ENCODE data around the gene BHLHE23. TPM values are rescaled to one million over a fixed set of nuclear protein-coding genes. Genes with fewer than 3 reads are reported as not detected.
"Not testable (repeated sequence)": the region's sequence is repeated elsewhere in the genome, so short reads cannot be mapped to it uniquely, and the experiment has no call there.

Gene BHLHE23
- total RNA-seq, 2 experiments from 2014 or later, result not detected

GRCh38 chr20:63035603-63036185, 28.9 kb upstream of the BHLHE23 start:
- no peaks in the 10 kb centered on the region for H3K9me3 Mint-ChIP-seq (ENCODE audit: low read depth)
- peaks cover 5% of the 10 kb centered on the region for H3K4me1 Mint-ChIP-seq
- H3K4me3 Mint-ChIP-seq, result no peak overlapping the region
- ATAC-seq (no peak), DNase-seq (no peak)
- no peaks in the 10 kb centered on the region for H3K36me3 Mint-ChIP-seq
- H3K27me3 Mint-ChIP-seq, result peaks cover 36% of the 10 kb centered on the region
- CTCF ChIA-PET, result no interaction called here
- no peak overlapping the region for H3K27ac Mint-ChIP-seq

GRCh38 chr20:63034710-63035602, 28.2 kb upstream of the BHLHE23 start:
- H3K4me3 Mint-ChIP-seq; ATAC-seq; H3K9me3 Mint-ChIP-seq (ENCODE audit: low read depth); CTCF ChIA-PET; H3K36me3 Mint-ChIP-seq; H3K4me1 Mint-ChIP-seq; H3K27ac Mint-ChIP-seq; DNase-seq: not testable (repeated sequence)
- peaks cover 30% of the 10 kb centered on the region for H3K27me3 Mint-ChIP-seq

DNA sequence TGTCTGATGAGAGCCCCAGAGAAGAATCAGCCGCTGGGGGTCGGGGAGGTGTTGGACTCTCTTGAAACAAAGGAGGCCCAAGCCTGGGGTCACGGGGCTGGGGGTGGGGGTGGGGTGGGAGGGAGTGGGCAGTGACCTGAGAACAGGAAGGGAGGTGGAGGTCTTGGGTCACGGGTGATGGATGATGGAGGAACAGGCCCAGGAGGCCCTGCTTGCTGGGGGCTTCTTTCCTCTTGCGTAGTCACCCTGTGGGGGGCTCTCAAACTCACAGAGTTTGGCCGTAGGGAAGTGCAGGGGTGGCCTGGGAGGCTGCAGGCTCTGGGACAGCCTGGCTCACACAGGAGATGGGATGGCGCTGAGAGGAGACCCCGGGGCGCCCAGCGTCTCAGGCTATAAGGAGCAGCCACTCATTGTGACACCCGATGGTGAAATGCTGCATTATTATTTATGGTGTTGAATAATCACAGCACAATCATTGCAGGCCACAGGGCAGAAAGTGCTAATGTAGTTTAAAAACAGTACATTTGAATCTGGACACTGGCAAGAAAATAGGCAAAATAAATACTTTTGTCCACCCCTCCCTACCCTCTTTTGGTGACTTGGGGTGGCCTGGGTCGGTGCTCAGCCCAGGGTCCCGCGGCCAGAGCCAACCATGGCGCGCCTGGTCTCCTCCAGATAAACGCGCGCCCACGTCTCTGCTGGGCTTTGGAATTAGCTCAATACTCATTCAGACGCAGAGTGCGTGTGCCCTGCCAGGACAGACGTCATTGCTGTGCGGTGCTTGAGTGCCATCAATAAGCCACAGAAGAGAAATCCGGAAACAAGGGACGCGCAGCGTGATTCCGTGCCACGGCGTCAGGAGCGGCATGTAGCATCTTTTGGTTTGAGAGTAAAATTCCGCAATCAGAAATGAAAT, 27.3 kb upstream of the BHLHE23 start:
- Mint-ChIP-seq H3K9me3 (ENCODE audit: low read depth) (no peaks in the 10 kb centered on the region), H3K4me3 (no peak overlapping the region), H3K4me1 (peaks cover 5% of the 10 kb centered on the region), H3K36me3 (no peaks in the 10 kb centered on the region), H3K27ac (no peak overlapping the region), H3K27me3 (peaks cover 32% of the 10 kb centered on the region)
- no peak for DNase-seq
- CTCF ChIA-PET, result no interaction called here
- no peak for ATAC-seq

- no peak overlapping the region for H3K27ac Mint-ChIP-seq
- H3K4me3 Mint-ChIP-seq, result no peak overlapping the region
- no peaks in the 10 kb centered on the region for H3K9me3 Mint-ChIP-seq (ENCODE audit: low read depth)
- ATAC-seq, result no peak
- H3K4me1 Mint-ChIP-seq, result peaks cover 5% of the 10 kb centered on the region
- H3K27me3 Mint-ChIP-seq, result peaks cover 38% of the 10 kb centered on the region
- no peaks in the 10 kb centered on the region for H3K36me3 Mint-ChIP-seq
- DNase-seq, result no peak
- CTCF ChIA-PET, result no interaction called here
These were observed 26.4 kb upstream of the BHLHE23 start for GRCh38 chr20:63032861-63033793.

- Mint-ChIP-seq H3K4me3 (no peak overlapping the region), H3K27ac (no peak overlapping the region), H3K4me1 (peaks cover 5% of the 10 kb centered on the region), H3K9me3 (ENCODE audit: low read depth) (no peaks in the 10 kb centered on the region), H3K36me3 (no peaks in the 10 kb centered on the region), H3K27me3 (peaks cover 43% of the 10 kb centered on the region)
- DNase-seq, result no peak
- CTCF ChIA-PET, result no interaction called here
- ATAC-seq, result no peak
These were observed 25.4 kb upstream of the BHLHE23 start for GRCh38 chr20:63032026-63032800.

- Mint-ChIP-seq H3K4me1 (peaks cover 5% of the 10 kb centered on the region), H3K27me3 (peaks cover 42% of the 10 kb centered on the region), H3K27ac (no peak overlapping the region), H3K9me3 (ENCODE audit: low read depth) (no peaks in the 10 kb centered on the region), H3K4me3 (no peak overlapping the region), H3K36me3 (no peaks in the 10 kb centered on the region)
- DNase-seq, result no peak
- ATAC-seq, result no peak
- CTCF ChIA-PET, result no interaction called here
These were observed 24.7 kb upstream of the BHLHE23 start for GRCh38 chr20:63031251-63032014.

DNA sequence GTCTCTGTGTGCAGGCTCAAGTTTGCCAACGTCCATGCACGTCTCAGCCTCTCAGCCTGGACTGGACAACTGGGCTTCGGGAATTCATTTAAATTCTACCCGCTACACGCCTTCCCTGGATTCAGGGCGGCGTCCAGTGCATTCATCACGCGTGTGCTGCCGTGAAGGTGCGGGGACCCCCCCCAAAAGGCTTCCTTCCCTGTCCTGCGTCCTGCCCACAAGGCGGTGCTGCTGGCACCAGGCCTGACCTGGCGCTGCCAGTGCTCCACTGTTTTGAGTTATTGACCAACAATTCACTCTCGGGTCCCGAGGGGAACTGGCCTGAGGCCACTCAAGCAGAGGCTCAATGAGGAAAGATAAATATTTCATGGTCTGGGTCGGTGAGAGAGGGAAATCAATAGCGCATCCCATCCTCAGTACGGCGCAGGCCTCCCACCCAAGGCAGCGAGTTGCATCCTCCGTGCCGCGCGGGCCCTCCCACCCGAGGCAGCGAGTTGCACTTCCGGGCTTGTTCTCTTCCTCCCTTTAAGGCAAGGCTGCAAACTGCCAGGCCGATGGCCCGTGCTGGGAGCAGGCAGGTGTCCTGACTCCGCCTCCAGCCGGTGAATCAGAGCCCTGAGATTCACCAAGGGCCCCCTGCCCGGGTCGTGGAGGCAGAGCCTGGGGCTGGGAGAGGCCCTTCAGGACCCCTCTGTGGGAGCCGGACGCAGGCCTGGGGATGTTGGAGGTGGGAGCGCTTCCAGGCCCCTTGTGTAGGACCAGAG, 22.8 kb upstream of the BHLHE23 start:
- H3K36me3 Mint-ChIP-seq, result no peaks in the 10 kb centered on the region
- no peak overlapping the region for H3K4me3 Mint-ChIP-seq
- H3K27ac Mint-ChIP-seq, result no peak overlapping the region
- peaks cover 45% of the 10 kb centered on the region for H3K27me3 Mint-ChIP-seq
- peaks cover 5% of the 10 kb centered on the region for H3K4me1 Mint-ChIP-seq
- no peak for DNase-seq
- ATAC-seq, result peak; percentile 29
- no peaks in the 10 kb centered on the region for H3K9me3 Mint-ChIP-seq (ENCODE audit: low read depth)
- CTCF ChIA-PET, result no interaction called here

DNA sequence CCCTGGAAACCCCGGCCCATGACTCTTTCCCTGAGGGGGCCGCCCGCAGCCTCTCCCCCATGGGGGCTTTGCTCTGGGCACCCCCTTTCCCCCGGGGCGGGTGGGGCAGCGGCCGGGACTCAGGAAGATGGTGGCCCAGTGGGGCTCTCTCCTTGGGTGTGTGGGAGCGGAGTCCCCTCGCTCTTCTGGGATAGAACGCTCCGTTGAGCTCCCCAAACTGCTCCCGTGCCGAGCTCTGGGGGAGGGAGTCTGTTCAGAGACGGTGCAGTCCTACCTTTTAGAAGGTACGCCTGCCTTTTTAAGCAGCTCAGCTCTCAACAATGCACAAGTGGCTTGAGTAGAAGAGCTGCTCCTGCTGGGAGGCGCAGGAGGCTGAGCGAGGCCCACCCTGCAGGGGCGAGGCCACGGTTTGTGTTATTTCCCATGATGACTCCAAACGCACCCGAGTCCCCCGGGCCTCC, 21.7 kb upstream of the BHLHE23 start:
- H3K4me3 Mint-ChIP-seq, result no peak overlapping the region
- H3K36me3 Mint-ChIP-seq, result no peaks in the 10 kb centered on the region
- ATAC-seq (no peak), DNase-seq (no peak)
- no peaks in the 10 kb centered on the region for H3K9me3 Mint-ChIP-seq (ENCODE audit: low read depth)
- H3K4me1 Mint-ChIP-seq, result peaks cover 5% of the 10 kb centered on the region
- CTCF ChIA-PET, result interaction anchor here (1.0 kb wide), 1 partner anchor 13 kb away, joined by 3 read pairs; no protein-coding TSS in a partner anchor
- H3K27me3 Mint-ChIP-seq, result peaks cover 42% of the 10 kb centered on the region
- no peak overlapping the region for H3K27ac Mint-ChIP-seq

DNA sequence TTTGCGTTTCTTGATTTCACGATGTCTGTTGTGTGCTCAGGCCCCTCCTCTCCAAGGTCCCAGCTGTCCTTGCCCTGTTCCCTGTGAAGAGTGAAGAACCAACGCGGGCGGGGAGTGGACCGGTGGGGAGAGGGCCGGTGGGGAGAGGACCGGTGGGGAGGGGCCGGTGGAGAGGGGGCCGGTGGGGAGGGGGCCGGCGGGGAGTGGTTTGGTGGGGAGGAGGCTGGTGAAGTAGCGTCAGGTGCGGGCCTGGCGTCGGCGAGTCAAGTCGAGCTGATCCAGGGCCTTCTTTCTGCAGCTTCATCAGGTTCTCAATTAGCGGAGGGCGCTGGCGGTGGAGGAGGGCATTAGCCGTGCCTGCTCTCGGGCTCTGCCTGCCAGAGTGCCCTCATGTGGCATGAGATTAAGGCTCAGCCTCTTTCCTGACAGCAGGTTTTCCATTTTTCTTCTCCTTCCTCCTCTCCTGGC, 21.2 kb upstream of the BHLHE23 start:
- no peak overlapping the region for H3K27ac Mint-ChIP-seq
- no peak for ATAC-seq
- H3K27me3 Mint-ChIP-seq, result peaks cover 40% of the 10 kb centered on the region
- CTCF ChIA-PET, result interaction anchor here (1.0 kb wide), 1 partner anchor 13 kb away, joined by 3 read pairs; no protein-coding TSS in a partner anchor
- no peak overlapping the region for H3K4me3 Mint-ChIP-seq
- no peak for DNase-seq
- H3K36me3 Mint-ChIP-seq, result no peaks in the 10 kb centered on the region
- peaks cover 3% of the 10 kb centered on the region for H3K4me1 Mint-ChIP-seq
- no peaks in the 10 kb centered on the region for H3K9me3 Mint-ChIP-seq (ENCODE audit: low read depth)

DNA sequence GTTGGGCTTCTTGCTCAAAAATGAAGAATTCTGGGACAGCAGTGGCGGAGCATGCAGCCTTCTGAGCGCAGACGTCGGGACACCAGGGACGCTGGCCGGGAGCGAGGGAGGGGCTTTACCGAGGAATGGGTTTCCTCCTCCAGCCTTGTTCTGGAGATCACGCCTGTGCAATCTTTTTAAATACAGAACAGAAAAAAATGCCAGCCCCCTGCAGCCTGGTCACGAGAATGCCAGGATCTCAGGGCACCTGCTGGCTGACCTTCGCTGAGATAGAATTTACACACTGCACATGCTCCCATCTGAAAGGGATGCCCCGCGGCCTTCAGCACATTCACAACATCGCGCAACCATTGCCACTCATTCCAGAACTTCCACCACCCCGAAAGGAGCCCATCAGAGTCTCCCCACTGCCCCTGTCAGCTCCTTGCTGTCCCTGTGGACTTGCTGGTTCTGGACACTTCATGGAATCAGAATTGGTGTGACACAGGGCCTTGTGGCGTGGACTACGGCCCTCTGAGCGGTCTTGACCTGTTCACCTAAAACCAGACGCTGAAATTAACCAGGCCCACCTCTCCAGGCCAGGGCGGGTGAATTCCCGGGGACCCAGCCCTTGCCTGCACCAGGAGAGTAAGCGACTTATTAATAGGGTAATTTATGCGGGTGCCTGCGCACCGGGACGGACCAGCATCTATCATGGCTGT, 20.6 kb upstream of the BHLHE23 start:
- no peak overlapping the region for H3K27ac Mint-ChIP-seq
- ATAC-seq (no peak), DNase-seq (no peak)
- H3K27me3 Mint-ChIP-seq, result peaks cover 34% of the 10 kb centered on the region
- H3K9me3 Mint-ChIP-seq (ENCODE audit: low read depth), result no peaks in the 10 kb centered on the region
- no peaks in the 10 kb centered on the region for H3K36me3 Mint-ChIP-seq
- CTCF ChIA-PET, result no interaction called here
- no peak overlapping the region for H3K4me3 Mint-ChIP-seq
- no peaks in the 10 kb centered on the region for H3K4me1 Mint-ChIP-seq
